AG04449 (cell line): ENCODE results near the gene RAP2A.

Experiments used
- CTCF ChIA-PET: fragments of 350-600 bp; formaldehyde crosslinking; extraction: SDS; loops from one replicate; lab custom pipeline; 2021; ENCODE audit warnings: antibody characterized with exemption; lab: Yijun Ruan, JAX
- POLR2A ChIA-PET: fragments of 400-600, 350-600 bp; formaldehyde crosslinking; extraction: SDS; loops from one replicate; lab custom pipeline; 2020; ENCODE audit warnings: antibody characterized with exemption, inconsistent platforms; lab: Yijun Ruan, JAX
- DNase-seq: peaks from one replicate; pipeline ENCODE4 v3.0.0-alpha.2; 2010; ENCODE audit warnings: low read depth, low spot score
- H3K4me3 ChIP-seq: 2 replicates; pipeline ENCODE4 v1.5.1; 2011; ENCODE audit warnings: low read depth, mild to moderate bottlenecking, control low read depth, low read length
- TF ChIP-seq, protein P1 (sequence below): IDR thresholded peaks from one replicate; pipeline ENCODE4 v1.5.1; 2011; ENCODE audit warnings: mild to moderate bottlenecking, moderate library complexity, low read length, control low read depth, inconsistent platforms; ENCODE audit not compliant: insufficient read depth; ENCODE audit errors: missing control alignments

RAP2A gene

DNA sequence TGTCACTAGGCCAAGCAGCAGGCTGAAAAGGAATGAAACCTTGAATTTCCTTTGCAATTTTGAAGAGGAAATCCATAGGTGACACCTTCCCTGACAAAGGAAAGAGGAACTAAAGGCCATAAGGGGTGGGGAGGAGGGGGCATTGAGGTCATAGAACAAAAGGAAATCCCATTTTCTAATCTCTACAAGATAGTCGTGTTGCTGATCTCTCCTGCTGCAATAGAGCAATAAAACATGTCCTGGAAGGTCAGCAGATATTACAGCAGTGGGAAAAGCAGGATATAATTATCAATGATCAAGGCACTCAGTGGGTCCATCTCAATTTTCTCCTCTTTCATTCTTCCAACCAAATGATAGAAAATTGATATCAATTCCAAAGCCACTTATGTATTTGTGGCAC is 20.3 kb upstream of the RAP2A start:
- DNase-seq: no peak
- POLR2A ChIA-PET: no interaction called here

DNA sequence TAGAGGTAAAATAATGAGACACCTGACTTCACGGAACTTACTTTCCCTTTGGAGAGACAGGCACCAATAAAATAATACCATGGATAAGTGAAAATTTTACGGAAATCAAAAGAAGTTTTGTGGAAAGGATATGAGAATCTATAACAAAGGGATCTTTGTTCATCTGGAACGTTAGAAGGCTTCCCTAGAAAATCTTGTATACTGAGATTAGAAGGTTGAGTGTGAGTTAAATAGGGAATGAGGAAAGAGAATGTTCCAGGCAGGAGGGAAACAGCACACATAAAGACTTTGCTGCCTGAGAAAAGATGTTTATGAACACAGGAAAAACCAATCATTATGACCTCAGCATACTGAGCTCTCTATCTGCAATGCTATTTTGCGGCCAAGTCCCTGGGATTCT is 19.6 kb upstream of the RAP2A start:
- CTCF ChIA-PET: interaction anchor here (1.4 kb wide), 1 partner anchor 9 kb away, joined by 3 read pairs; no protein-coding TSS in a partner anchor
- H3K4me3 ChIP-seq: no peak overlapping the region
- DNase-seq: no peak
- TF ChIP-seq, protein P1, sequence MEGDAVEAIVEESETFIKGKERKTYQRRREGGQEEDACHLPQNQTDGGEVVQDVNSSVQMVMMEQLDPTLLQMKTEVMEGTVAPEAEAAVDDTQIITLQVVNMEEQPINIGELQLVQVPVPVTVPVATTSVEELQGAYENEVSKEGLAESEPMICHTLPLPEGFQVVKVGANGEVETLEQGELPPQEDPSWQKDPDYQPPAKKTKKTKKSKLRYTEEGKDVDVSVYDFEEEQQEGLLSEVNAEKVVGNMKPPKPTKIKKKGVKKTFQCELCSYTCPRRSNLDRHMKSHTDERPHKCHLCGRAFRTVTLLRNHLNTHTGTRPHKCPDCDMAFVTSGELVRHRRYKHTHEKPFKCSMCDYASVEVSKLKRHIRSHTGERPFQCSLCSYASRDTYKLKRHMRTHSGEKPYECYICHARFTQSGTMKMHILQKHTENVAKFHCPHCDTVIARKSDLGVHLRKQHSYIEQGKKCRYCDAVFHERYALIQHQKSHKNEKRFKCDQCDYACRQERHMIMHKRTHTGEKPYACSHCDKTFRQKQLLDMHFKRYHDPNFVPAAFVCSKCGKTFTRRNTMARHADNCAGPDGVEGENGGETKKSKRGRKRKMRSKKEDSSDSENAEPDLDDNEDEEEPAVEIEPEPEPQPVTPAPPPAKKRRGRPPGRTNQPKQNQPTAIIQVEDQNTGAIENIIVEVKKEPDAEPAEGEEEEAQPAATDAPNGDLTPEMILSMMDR: no peak
- POLR2A ChIA-PET: no interaction called here

More for the DNA sequence above, 20.3 kb upstream of the RAP2A start:
- CTCF ChIA-PET: interaction anchor here (1.4 kb wide), 1 partner anchor 8 kb away, joined by 3 read pairs; no protein-coding TSS in a partner anchor
- TF ChIP-seq, protein P1: no peak
- H3K4me3 ChIP-seq: no peak overlapping the region

DNA sequence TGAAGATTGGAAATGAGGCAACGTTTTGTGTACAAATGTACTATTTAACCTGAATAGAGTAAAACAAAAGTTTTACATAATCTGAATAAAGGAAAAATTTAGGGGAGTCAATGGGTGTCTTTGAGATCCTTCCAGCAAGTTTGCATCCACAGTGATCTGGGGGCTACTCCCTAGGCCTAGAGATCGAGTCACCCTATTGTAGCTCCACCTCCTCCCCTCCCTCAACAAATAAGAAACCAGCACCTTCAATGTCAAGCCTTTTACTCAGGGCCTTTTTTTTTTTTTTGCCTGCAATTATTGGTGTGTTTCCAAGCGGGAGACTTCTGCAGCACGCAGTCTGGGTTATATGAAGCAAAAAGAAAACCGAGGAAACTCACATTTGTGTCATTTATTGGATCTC is 16.3 kb upstream of the RAP2A start:
- TF ChIP-seq, protein P1: no peak
- DNase-seq: no peak
- H3K4me3 ChIP-seq: no peak overlapping the region
- POLR2A ChIA-PET: no interaction called here
- CTCF ChIA-PET: no interaction called here

DNA sequence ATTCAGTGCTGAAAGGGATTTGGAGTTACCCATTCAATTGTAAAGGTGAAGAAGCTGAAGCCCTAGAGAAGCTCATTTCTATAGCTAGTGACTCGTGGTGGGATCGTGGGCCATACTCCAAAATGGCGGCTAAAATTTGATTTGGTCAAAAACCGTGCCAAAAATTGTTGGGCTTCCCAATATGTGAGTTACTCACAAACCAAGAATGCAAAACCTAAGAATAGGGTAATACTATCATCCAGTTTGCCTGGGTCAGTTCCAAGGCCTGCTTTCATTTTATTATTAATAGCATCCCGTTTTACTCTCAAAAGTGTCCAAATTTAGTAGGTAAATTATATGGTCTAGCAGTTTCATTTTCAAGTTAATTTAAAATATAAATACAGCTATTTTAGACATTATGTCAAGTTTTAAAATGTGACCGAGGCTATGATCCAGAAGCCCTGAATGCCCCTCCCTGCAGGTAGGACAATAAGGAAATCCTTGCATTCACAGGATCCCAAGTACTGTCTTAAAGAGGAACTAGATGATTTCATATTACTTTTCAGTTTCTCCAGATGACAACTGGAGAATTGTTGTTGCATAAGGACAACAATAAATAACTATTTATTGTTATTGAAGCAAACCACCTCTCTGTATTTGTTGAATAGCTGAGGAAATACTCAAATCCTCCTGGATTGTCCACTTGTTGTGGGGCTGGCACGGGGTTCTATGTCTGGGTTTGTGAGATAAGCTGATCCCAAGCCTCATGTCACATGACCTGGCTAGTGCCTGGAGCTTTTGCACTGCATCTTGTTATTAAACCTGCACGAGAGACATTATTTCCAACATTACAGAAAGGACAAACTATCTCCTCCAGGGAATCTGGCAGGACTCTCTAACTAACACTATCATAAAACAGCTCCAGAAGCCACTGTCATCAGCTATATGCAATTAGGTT is 11.6 kb upstream of the RAP2A start:
- ChIA-PET POLR2A (no interaction called here), CTCF (no interaction called here)
- DNase-seq: no peak
- TF ChIP-seq, protein P1: no peak
- H3K4me3 ChIP-seq: no peak overlapping the region

DNA sequence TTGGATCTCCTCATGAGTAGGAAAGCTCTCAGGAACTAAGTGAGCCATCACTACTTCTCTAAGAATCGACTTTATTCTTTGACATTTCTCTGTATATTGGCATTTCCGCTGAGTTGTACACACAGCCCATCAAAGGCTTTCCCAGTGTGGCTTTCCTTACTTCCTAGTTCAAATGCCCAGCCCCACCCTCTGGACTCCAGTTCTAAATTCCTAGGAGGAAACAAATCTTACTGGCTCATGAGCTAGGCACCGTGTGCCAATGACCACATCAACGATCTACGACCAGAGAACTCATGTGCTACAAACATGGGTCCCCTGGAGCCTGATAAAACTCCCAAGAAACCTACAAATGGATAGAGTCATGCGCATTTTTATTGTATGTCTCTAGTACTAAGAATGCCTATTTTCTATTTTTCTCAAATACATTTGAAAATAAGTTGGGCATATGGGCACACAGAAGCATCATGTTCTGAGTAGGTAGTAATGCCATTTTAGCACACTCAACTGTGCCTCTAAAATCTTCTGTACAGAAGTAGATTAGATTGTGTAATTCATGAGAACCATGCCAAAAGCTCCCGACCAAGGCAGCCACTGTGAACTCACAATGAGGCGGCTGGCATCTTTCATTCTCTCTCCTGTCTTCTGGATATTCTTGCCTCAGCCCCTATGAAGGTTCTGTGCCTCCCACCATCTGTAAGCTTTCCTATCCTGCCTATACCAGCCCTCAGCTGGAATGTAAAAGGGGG is 10.5 kb upstream of the RAP2A start:
- CTCF ChIA-PET: no interaction called here

More for the DNA sequence above, 10.5 kb upstream of the RAP2A start:
- POLR2A ChIA-PET: no interaction called here
- TF ChIP-seq, protein P1: no peak
- no peak overlapping the region for H3K4me3 ChIP-seq
- DNase-seq: no peak
